Measurements from ENCODE around the gene CPNE1.

CPNE1 gene

DNA sequence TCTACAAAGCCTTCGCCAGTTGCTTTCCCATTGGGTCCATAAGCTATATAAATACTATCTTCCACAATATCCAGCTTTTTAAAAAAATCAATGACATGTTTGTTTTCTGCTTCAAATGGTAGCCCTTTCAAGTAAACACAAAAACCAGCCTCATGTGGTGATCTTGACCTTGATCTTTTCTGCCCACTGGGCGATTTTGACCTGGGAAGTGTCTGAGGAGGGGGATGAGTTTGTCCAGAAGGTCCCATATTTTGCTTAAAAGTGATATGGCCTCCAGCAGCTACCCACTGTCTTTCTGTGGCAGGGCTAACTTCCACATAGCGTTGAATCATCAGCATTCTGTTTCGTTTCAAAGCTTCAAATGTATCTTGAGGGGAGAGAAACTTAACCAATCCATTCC lies 10.8 kb downstream of the CPNE1 start:
- DNase-seq (ENCODE audit: low spot score): no peak

- no peak for DNase-seq (ENCODE audit: low spot score)
Measured at GRCh38 chr20:35653430-35653734, 11.3 kb downstream of the CPNE1 start.

- DNase-seq (ENCODE audit: low spot score): no peak
Measured at GRCh38 chr20:35652641-35653429, 11.9 kb downstream of the CPNE1 start.

- DNase-seq (ENCODE audit: low spot score): no peak
Measured at GRCh38 chr20:35651958-35652357, 12.7 kb downstream of the CPNE1 start.

- DNase-seq (ENCODE audit: low spot score): no peak
Measured at GRCh38 chr20:35650632-35651031, 14.1 kb downstream of the CPNE1 start.

GRCh38 chr20:35648836-35649235 lies 15.9 kb downstream of the CPNE1 start:
- DNase-seq (ENCODE audit: low spot score): no peak

DNA sequence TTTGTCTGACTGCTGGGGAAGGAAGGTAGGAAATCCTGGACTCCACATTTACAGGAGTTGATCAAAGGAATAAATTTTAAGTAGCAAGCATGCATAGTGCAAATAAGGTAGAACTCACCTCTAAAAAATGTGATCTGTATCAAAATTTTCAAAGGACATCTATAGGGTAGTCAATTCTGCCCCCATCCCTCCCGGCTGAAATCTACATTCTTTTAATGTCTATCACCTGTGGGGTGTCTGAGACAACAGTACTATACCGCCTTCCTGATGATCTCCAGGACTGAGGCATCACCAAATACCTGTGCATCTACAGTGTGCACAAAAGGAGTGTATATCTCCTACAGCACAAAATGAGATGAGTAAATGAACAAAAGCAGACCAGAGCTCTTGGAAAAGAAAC lies 19.9 kb downstream of the CPNE1 start:
- DNase-seq (ENCODE audit: low spot score): no peak

DNA sequence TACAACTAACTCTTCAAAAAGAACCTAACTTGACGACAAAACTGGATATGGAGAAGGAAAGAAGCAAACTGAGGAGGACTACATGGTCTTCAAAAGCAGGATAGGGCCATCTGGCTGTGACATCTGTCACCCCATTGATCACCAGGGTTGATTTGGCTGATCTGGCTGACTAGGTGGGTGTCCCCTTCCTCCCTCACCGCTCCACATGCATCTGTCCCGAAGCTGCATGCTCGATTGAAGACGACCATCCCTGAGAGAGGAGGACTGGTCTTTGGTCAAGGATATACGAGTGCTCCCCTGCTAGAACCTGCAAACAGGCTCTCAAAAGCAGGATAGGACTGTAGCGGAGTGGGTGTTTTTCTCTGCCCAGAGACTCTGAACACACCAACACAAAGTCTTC lies 21.7 kb downstream of the CPNE1 start:
- no peak for DNase-seq (ENCODE audit: low spot score)

- DNase-seq (ENCODE audit: low spot score): no peak
Measured at GRCh38 chr20:35641743-35642142, 23.0 kb downstream of the CPNE1 start.

GRCh38 chr20:35640724-35641123 lies 24.0 kb downstream of the CPNE1 start:
- no peak for DNase-seq (ENCODE audit: low spot score)

DNA sequence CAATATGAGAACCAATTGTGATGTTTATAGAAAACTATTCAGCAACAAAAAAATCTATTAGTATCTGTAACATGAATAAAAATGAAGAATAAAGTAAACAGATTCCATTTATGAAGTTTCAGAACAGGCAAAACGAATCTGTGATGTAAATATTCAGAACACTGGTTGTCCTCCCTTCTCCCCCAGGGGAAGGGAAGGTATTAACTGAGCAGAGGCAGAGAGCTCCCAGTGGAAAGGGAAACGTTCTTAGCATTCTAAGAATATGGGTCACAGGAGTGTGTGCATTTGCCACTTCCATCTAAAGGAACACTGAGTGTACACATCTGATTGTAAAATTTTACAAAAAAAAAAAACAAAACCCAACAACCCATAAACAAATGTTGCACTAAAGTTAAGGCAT lies 25.9 kb downstream of the CPNE1 start:
- no peak for DNase-seq (ENCODE audit: low spot score)

GRCh38 chr20:35637276-35637675 lies 27.4 kb downstream of the CPNE1 start:
- no peak for DNase-seq (ENCODE audit: low spot score)

- DNase-seq (ENCODE audit: low spot score): no peak
Measured at GRCh38 chr20:35636095-35636494, 28.6 kb downstream of the CPNE1 start.

DNA sequence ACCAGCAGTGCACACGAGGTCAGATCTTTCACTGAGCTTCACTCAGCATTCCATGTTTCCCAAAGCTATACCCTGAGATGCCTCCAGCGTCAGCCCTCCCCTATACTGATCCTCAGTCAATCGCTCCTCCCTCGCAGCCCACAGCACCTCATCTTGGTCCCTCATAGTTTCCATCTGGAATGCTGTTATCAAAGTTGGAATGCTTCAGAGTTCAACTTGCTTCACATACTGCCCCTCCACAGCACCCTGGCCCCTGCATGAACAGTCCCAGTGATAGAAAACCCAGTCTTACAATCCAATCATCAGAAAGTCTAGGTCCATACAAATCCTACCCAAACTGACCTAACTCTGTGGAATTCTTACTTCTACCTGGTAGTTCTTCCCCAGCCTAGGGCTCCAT lies 29.0 kb downstream of the CPNE1 start:
- DNase-seq (ENCODE audit: low spot score): no peak

DNA sequence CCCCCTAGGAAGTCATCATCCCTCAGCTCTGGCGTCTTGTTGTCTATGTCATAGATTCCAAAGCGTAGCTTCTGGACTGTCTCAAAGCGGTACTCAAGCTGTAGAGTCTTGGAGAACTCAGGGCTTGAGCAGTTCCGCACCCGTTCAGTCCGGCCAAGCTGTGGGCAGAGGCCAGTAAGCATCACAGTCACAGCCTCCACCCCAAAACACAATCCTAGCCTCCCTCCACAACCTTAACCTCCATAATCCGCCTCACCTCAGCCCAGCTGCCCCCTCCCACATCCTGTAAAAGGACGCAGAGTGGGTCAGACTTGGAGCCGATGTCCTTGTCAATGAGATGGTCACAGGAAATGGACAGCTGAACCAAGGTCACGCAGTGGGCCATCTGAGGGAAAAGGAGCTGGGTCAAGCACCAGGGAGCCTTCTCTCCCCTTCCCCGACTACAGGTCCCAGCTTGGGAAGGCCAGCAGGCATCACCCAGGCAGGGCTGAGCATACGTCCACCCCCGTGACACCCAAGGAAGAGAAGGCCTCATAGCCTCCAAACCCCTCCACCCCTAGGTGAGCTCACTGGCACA lies 32.1 kb downstream of the CPNE1 start:
- DNase-seq (ENCODE audit: low spot score): no peak

- DNase-seq (ENCODE audit: low spot score): no peak
Measured at GRCh38 chr20:35630636-35631035, 34.1 kb downstream of the CPNE1 start.

DNA sequence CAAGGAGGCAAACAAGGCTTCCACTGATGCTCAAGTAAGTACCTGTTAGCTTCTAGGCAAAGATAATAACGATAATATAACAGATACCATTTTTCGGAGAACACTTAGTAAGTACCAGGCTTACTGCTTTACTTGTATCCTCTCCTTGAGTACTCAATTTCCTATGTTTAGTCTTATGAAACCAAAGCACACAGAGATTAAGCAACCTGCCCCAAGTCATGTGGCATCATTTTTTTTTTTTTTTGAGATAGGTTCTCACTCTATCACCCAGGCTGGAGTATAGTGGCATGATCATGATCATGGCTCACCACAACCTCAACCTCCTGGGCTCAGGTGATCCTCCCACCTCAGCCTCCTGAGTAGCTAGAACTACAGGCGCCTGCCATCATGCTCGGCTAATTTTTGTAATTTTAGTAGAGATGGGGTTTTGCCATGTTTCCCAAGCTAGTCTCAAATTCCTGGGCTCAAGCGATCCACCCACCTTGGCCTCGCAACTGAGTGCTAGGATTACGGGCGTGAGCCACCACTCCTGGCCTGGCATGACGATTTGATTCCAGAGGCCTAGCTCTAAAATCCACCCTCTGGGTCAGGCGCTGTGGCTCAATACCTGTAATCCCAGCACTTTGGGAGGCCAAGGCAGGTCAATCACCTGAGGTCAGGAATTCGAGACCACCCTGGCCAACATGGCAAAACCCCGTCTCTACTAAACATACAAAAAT lies 35.1 kb downstream of the CPNE1 start:
- DNase-seq (ENCODE audit: low spot score): no peak

DNA sequence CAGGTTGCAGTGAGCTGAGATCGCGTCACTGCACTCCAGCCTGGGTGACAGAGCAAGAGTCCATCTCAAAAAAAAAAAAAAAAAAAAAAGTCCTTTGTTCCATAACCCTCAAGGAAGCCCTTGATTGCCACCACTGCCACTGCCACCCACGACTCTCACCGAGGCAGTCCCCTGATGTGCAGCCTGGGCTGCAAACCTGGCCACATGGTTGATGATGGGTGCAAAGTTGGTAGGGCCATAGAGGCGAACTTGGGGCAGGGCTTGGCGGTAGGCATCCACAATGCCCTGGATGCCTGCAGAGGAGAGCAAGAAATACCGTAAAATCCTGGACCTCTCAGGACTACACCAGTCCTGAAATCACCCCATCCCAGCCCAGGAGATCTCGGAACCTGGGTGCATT lies 37.6 kb downstream of the CPNE1 start:
- DNase-seq (ENCODE audit: low spot score): no peak

DNA sequence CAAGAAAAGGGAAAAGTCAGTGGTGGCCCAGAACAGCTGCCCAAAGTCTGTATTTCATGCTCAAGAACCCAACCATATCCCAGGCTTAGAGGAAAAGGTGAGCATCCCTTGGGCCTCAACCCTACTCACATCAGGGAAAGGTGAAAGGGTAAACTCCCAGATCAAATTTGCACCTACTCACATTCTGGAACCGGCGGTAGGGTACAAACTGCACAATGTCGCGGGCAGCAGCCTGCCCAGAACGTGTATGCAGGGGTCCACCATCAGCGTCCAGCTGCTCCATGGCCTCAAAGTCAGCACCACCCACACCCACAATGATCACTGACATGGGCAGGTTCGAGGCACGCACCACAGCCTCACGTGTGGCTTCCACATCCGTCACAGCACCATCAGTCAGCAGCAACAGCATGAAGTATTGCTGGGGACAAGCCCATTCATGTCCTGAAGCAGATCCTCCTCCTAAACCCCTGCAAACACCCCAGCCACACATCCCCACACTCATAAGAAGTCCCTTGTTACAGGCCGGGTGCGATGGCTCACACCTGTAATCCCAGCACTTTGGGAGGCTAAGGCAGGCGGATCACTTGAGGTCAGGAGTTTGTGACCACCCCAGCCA lies 38.2 kb downstream of the CPNE1 start:
- DNase-seq (ENCODE audit: low spot score): no peak

GRCh38 chr20:35625584-35626385 lies 38.9 kb downstream of the CPNE1 start:
- DNase-seq (ENCODE audit: low spot score): no peak

- DNase-seq (ENCODE audit: low spot score): no peak
Measured at GRCh38 chr20:35621560-35621946, 43.1 kb downstream of the CPNE1 start.

GRCh38 chr20:35620818-35621559 lies 43.7 kb downstream of the CPNE1 start:
- no peak for DNase-seq (ENCODE audit: low spot score)

All from iPS-NIHi11 (cell line).